Naive thymus-derived CD8-positive, alpha-beta T cell (primary cell): Measurements from ENCODE around the gene RPTOR. TPM values are rescaled to one million over a fixed set of nuclear protein-coding genes. Genes with fewer than 3 reads are reported as not detected.

Source experiments
- ATAC-seq, 2 donors: fragments of 150-1000 bp; cut with Tn5 transposase in 1 of 2; sonication (Bioruptor Pico), chemical (Tn5 transposase) in 1 of 2; 1 replicate in 1 of 2; 2 replicates in 1 of 2; pipeline ENCODE4 v1.10.0; 2021; ENCODE audit warnings: mild to moderate bottlenecking in 2 of 2, moderate library complexity in 2 of 2
- POLR2A ChIA-PET: fragments of 350-600 bp; sonication (Branson Sonifier 250); formaldehyde crosslinking; loops from one replicate; lab custom pipeline; 2021; ENCODE audit warnings: antibody characterized with exemption; lab: Charles Lee
- DNase-seq, 10 donors: peaks; one replicate each; pipeline versions ENCODE4 v3.0.0 to v3.0.0-alpha.2; 2020 to 2022
- H3K27ac Mint-ChIP-seq, 10 donors: one replicate each; pipeline ENCODE4 v1.8.0; 2020 to 2022; ENCODE audit warnings: mild to moderate bottlenecking in 10 of 10, mixed read lengths in 10 of 10, moderate library complexity in 4 of 10, inconsistent platforms in 1 of 10
- H3K27me3 Mint-ChIP-seq, 5 donors: one replicate each; pipeline ENCODE4 v1.8.0; 2021 to 2022; ENCODE audit warnings: mixed read lengths in 5 of 5
- H3K36me3 Mint-ChIP-seq, 3 donors: one replicate each; pipeline ENCODE4 v1.8.0; 2020 to 2022; ENCODE audit warnings: mixed read lengths in 3 of 3, mild to moderate bottlenecking in 2 of 3, inconsistent platforms in 1 of 3
- H3K4me1 Mint-ChIP-seq, 4 donors: one replicate each; pipeline ENCODE4 v1.8.0; 2021 to 2022; ENCODE audit warnings: mixed read lengths in 4 of 4
- H3K4me3 Mint-ChIP-seq, 10 donors: one replicate each; pipeline ENCODE4 v1.8.0; 2020 to 2022; ENCODE audit warnings: mild to moderate bottlenecking in 10 of 10, mixed read lengths in 10 of 10, moderate library complexity in 6 of 10, inconsistent platforms in 1 of 10
- H3K9me3 Mint-ChIP-seq, 9 donors: one replicate each; pipeline ENCODE4 v1.8.0; 2020 to 2022; ENCODE audit warnings: mixed read lengths in 9 of 9, mild to moderate bottlenecking in 3 of 9, inconsistent platforms in 1 of 9, moderate library complexity in 1 of 9
- polyA plus RNA-seq, 3 donors: library from polyadenylated mRNA; unstranded; fragments of 300-500 nt; fragmentation: Illumina TruSeq; gene quantifications; one replicate each; pipeline ENCODE4 v1.2.3, GENCODE V29; 2021
- total RNA-seq, 8 experiments: library from RNA in 2 of 8; stranded (reverse) in 2 of 8; gene quantifications; one replicate each; pipeline ENCODE4 v1.2.3 and lab custom pipeline; 2021 to 2026

The RPTOR gene
- total and polyA plus RNA-seq, 5 experiments from 2014 or later, result 5.3 to 53.9 (median 10.2) TPM

DNA sequence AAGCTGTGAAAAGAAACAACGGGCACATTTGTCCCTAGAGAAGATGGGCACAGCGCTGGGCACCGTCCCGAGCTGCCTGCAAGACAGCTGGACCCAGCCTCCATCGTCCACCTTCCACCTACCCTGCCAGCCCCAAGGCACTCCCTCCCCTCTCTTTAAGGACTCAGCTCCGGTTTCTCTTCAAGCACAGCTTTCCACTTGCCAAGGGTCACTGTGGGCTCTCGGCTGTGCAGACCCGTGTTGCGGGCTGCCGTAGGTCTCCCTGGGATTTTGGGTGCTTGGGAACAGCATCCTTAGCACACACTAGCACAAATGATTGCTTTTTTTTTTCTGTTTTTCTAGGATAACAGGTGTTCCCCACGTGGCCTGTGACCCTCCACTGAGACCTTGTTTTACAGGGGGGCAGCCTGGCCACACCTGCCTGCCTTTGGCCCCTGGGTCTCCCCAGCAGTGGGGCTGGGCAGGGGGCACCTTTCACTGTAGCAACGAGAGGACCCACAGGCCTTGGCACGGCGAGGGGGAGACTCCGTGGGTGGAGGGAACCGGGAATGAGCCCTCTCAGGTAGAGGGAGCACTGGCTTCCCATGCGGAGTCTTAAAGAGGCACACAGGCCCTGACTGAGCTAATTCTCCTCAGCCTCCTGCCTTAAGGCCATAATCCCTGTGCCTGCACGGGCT is 448.4 kb downstream of the RPTOR start:
- DNase-seq, result no peak
- H3K27ac Mint-ChIP-seq, result peak overlapping the region; percentile 7 to 89 (median 78)
- H3K36me3 Mint-ChIP-seq, result peaks cover 0 to 21% (median 5%) of the 10 kb centered on the region in 3 donors
- POLR2A ChIA-PET, result interaction anchor here (1.6 to 4.6 kb wide), 2 partner anchors 25 to 28 kb away, joined by 3 to 29 read pairs; no protein-coding TSS in a partner anchor
- H3K9me3 Mint-ChIP-seq, result no peaks in the 10 kb centered on the region
- H3K27me3 Mint-ChIP-seq, result no peaks in the 10 kb centered on the region
- H3K4me1 Mint-ChIP-seq, result peaks cover 12 to 38% (median 26%) of the 10 kb centered on the region in 4 donors
- no peak for ATAC-seq
- H3K4me3 Mint-ChIP-seq, result peak overlapping the region; percentile 61 to 88 (median 78)

- POLR2A ChIA-PET, result interaction anchor here (4.6 kb wide), 1 partner anchor 23 kb away, joined by 29 read pairs; no protein-coding TSS in a partner anchor
- peaks cover 0 to 33% (median 5%) of the 10 kb centered on the region in 3 donors for H3K36me3 Mint-ChIP-seq
- H3K27ac Mint-ChIP-seq, result no peak overlapping the region
Observed at GRCh38 chr17:80995131-80995530, 450.5 kb downstream of the RPTOR start.

DNA sequence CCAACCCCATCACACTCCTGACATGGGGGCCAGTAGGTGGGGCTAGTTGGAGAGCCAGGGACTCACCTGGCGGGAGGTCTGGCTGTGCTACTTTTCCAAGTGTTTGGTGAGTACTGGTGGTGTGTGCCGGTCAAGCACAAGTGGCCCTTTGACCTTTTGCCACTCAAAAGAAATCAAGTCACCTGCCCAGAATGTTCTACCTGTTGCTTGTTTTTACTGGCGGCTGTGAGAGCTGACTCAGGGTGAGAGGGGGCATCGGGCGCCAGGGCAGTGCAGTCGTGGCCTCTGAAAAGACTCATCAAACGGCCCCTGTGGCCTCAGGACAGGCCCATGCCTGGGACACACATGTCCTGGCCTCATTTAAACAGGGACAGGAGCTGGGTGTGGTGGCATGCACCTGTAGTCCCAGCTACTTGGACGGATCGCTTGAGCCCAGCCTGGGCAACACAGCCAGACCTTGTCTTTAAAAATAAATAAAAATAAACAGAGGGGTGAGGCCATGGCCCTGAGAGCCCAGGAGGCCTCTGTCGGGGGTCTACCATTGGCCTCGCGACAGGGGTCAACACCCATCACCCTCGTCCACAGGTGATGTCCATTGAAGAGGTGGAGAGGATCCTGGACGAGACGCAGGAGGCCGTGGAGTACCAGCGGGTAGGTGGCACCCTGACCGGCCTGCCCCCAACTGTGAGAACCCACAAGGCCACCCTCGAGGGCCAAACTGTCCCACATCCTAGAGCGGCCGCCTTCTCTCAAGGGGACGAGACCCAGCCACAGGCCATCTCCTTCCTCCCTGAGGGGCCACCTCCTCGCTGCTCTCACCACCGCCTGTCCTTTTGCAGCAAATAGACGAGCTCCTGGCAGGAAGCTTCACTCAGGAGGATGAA is 452.0 kb downstream of the RPTOR start:
- no peak for ATAC-seq

More at GRCh38 chr17:80995131-80995530, 450.5 kb downstream of the RPTOR start:
- DNase-seq (no peak), ATAC-seq (no peak)
- H3K27me3 Mint-ChIP-seq, result no peaks in the 10 kb centered on the region
- H3K4me3 Mint-ChIP-seq, result peak overlapping the region in 2 of 10 donors; percentile 11 to 54
- H3K4me1 Mint-ChIP-seq, result peaks cover 12 to 27% (median 16%) of the 10 kb centered on the region in 4 donors
- H3K9me3 Mint-ChIP-seq, result no peaks in the 10 kb centered on the region

GRCh38 chr17:80997424-80998117 is 452.9 kb downstream of the RPTOR start:
- POLR2A ChIA-PET, result interaction anchor here (1.3 to 1.8 kb wide), 2 partner anchors 12 to 20 kb away, joined by 3 to 4 read pairs; no protein-coding TSS in a partner anchor

More for the DNA sequence above, 452.0 kb downstream of the RPTOR start:
- DNase-seq, result no peak
- H3K27me3 Mint-ChIP-seq, result no peaks in the 10 kb centered on the region
- H3K4me3 Mint-ChIP-seq, result no peak overlapping the region
- peaks cover 10 to 20% (median 15%) of the 10 kb centered on the region in 4 donors for H3K4me1 Mint-ChIP-seq
- POLR2A ChIA-PET, result interaction anchor here (0.9 to 1.3 kb wide), 2 partner anchors 20 to 37 kb away, joined by 3 read pairs; no protein-coding TSS in a partner anchor
- H3K36me3 Mint-ChIP-seq, result peaks cover 0 to 33% (median 5%) of the 10 kb centered on the region in 3 donors
- peak overlapping the region in 2 of 10 donors; percentile 15 to 40 for H3K27ac Mint-ChIP-seq
- no peaks in the 10 kb centered on the region for H3K9me3 Mint-ChIP-seq

DNA sequence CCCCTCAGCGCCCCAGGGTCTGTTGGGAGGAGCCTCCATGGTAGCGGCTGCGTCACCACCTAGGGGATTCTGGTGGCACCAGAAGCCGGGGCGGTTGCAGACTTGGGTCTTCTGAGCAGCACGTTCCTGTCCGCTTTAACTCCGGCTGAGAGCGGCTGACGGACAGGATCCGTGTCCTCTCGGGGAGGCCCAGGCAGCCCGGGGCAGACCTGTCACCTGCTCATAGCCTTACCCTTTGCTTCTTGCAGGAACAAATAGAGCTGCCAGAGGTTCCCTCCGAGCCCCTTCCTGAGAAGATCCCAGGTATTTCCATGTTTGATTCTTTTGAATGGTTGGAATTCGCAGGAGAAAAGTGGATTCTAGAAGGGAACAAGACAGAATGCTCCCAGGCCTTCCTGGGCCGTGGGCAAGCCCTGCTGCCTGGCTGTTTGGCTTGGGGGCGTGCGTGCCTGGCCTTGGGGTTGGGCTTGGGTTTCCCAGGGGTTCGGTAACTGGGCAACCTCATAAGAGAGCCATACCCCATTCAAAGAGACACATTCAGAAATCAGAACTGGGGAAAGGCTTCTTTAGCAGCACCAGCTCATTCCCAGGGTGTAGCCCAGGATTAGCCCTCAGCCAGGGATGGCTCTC is 453.6 kb downstream of the RPTOR start:
- Mint-ChIP-seq H3K36me3 (peaks cover 0 to 33% (median 5%) of the 10 kb centered on the region in 3 donors), H3K9me3 (no peaks in the 10 kb centered on the region), H3K27me3 (peaks cover 0 to under 1% (median 0%) of the 10 kb centered on the region in 5 donors), H3K4me3 (no peak overlapping the region), H3K27ac (no peak overlapping the region), H3K4me1 (peaks cover 6 to 20% (median 13%) of the 10 kb centered on the region in 4 donors)
- no peak for ATAC-seq
- DNase-seq, result no peak
- POLR2A ChIA-PET, result interaction anchor here (1.1 to 1.8 kb wide), 2 partner anchors 12 to 21 kb away, joined by 3 to 4 read pairs; no protein-coding TSS in a partner anchor

More at GRCh38 chr17:80997424-80998117, 452.9 kb downstream of the RPTOR start:
- H3K27ac Mint-ChIP-seq, result no peak overlapping the region
- no peak overlapping the region for H3K4me3 Mint-ChIP-seq
- peaks cover 10 to 23% (median 17%) of the 10 kb centered on the region in 4 donors for H3K4me1 Mint-ChIP-seq
- H3K36me3 Mint-ChIP-seq, result peaks cover 0 to 33% (median 5%) of the 10 kb centered on the region in 3 donors
- DNase-seq, result no peak
- no peaks in the 10 kb centered on the region for H3K27me3 Mint-ChIP-seq
- H3K9me3 Mint-ChIP-seq, result no peaks in the 10 kb centered on the region
- ATAC-seq, result no peak

DNA sequence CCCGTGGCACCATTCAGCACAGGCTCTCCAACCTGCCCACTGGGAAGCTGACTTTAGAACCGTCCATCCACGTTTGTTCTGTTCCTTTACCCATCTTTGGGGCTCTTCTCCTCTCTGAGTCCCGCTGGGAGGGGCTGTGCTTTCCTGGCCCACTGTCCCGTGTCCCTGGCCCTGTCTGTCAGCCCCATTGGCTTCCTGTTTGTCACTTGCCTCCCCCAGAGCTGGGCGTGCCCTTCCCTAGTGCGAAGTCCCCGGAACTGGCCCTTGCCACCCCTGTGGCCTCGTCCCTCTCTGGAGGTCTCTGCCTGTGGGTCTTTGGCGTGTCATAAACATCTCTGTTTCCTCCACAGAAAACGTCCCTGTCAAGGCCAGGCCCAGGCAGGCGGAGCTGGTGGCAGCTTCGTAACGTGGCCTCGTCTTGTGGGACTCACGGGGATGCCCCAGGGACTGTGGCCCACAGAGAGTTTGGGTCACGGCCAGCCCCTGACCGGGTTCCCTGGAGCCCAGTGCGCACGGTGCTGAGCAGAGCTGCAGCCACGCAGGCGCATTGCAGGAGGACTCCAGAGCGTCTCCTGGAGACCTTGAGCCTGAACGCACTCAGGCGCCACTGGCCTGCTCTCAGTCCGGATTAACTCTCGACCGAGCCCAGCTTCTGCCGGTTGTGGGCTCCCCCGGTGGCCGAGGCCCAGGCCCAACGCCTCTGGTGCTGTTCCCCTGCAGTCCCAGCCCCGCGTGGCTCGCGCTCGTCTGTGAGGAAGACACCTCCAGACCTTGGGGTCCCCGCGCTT is 454.3 kb downstream of the RPTOR start:
- POLR2A ChIA-PET, result interaction anchor here (1.1 to 1.8 kb wide), 2 partner anchors 11 to 21 kb away, joined by 3 to 4 read pairs; no protein-coding TSS in a partner anchor
- Mint-ChIP-seq H3K36me3 (peaks cover 0 to 33% (median 5%) of the 10 kb centered on the region in 3 donors), H3K4me1 (peaks cover 4 to 19% (median 15%) of the 10 kb centered on the region in 4 donors), H3K9me3 (no peaks in the 10 kb centered on the region), H3K27me3 (peaks cover 0 to 5% (median 0%) of the 10 kb centered on the region in 5 donors), H3K4me3 (no peak overlapping the region), H3K27ac (no peak overlapping the region)
- ATAC-seq (no peak), DNase-seq (no peak)

GRCh38 chr17:80999536-81000333 is 455.1 kb downstream of the RPTOR start:
- no peak overlapping the region for H3K4me3 Mint-ChIP-seq
- no peak overlapping the region for H3K27ac Mint-ChIP-seq
- POLR2A ChIA-PET, result no interaction called here
- ATAC-seq, result no peak
- peaks cover 2 to 9% (median 4%) of the 10 kb centered on the region in 5 donors for H3K27me3 Mint-ChIP-seq
- DNase-seq, result no peak
- H3K4me1 Mint-ChIP-seq, result peaks cover 5 to 18% (median 18%) of the 10 kb centered on the region in 4 donors
- H3K36me3 Mint-ChIP-seq, result peaks cover 0 to 33% (median 5%) of the 10 kb centered on the region in 3 donors
- H3K9me3 Mint-ChIP-seq, result no peaks in the 10 kb centered on the region

DNA sequence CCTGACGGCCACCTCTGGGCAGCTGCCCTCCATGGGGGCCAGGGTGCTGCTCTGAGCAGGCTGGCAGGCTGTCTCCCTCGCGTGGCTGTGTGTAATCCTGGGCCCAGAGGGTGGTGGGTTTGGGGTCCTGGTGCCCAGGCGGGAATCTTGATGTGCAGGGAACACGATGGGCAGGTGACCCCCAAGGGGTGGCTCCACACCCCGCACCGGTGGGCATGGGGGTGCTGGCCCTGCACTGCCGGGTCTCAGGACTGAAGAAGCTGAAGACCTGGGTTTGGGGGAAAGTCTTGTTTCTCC is 455.6 kb downstream of the RPTOR start:
- Mint-ChIP-seq H3K4me1 (peaks cover 7 to 22% (median 20%) of the 10 kb centered on the region in 4 donors), H3K36me3 (peaks cover 0 to 31% (median 5%) of the 10 kb centered on the region in 3 donors), H3K27me3 (peaks cover 4 to 12% (median 6%) of the 10 kb centered on the region in 5 donors), H3K9me3 (no peaks in the 10 kb centered on the region), H3K27ac (no peak overlapping the region), H3K4me3 (no peak overlapping the region)
- POLR2A ChIA-PET, result no interaction called here
- no peak for ATAC-seq
- DNase-seq, result no peak

- no peaks in the 10 kb centered on the region for H3K9me3 Mint-ChIP-seq
- peak overlapping the region in 1 of 10 donors; percentile 78 for H3K27ac Mint-ChIP-seq
- no peak for ATAC-seq
- peaks cover 0 to 26% (median 2%) of the 10 kb centered on the region in 3 donors for H3K36me3 Mint-ChIP-seq
- DNase-seq, result no peak
- peaks cover 5 to 22% (median 19%) of the 10 kb centered on the region in 4 donors for H3K4me1 Mint-ChIP-seq
- peaks cover 4 to 12% (median 6%) of the 10 kb centered on the region in 5 donors for H3K27me3 Mint-ChIP-seq
- POLR2A ChIA-PET, result no interaction called here
- no peak overlapping the region for H3K4me3 Mint-ChIP-seq
Observed at GRCh38 chr17:81000631-81001357, 456.2 kb downstream of the RPTOR start.

DNA sequence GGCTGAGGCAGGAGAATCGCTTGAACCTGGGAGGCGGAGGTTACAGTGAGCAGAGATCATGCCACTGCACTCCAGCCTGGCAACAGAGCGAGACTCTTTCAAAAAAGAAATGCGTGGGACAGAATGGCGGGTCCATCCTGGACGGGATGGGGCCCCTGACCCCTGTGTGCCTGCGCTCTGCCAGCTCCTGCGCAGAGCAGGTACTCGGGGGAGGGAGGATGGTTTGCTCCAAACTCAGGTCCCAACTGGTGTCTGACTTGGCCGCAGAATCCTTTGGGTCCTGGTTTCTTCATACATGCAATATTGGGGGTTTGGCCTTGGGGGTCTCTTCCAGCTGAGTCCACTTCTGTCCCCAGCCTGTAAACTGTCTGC is 457.4 kb downstream of the RPTOR start:
- Mint-ChIP-seq H3K4me1 (peaks cover 5 to 26% (median 19%) of the 10 kb centered on the region in 4 donors), H3K9me3 (no peaks in the 10 kb centered on the region), H3K36me3 (peaks cover 0 to 17% (median 0%) of the 10 kb centered on the region in 3 donors), H3K4me3 (peak overlapping the region in 1 of 10 donors; percentile 28), H3K27me3 (peaks cover 4 to 15% (median 9%) of the 10 kb centered on the region in 5 donors), H3K27ac (peak overlapping the region in 3 of 10 donors; percentile 11 to 78 (median 52))
- ATAC-seq, result no peak
- no peak for DNase-seq
- POLR2A ChIA-PET, result interaction anchor here (0.9 kb wide), 1 partner anchor 22 kb away, joined by 4 read pairs; no protein-coding TSS in a partner anchor
